ENCODE data around the gene FAM83F.
"Not testable (repeated sequence)": the region's sequence is repeated elsewhere in the genome, so short reads cannot be mapped to it uniquely, and the experiment has no call there.

The FAM83F gene

GRCh38 chr22:39994566-39995392 lies at the start of gene FAM83F:
Gene FAM83F, plus strand, starts transcription at chr22:39994954. Its CDS starts 89 bp downstream, at chr22:39995043.
- no peak for DNase-seq (ENCODE audit: low read depth)

- DNase-seq (ENCODE audit: low read depth) = no peak
These were observed 48.6 kb upstream of the FAM83F start for GRCh38 chr22:39946126-39946502.

GRCh38 chr22:39946503-39947219 lies 48.1 kb upstream of the FAM83F start:
- no peak for DNase-seq (ENCODE audit: low read depth)

- no peak for DNase-seq (ENCODE audit: low read depth)
These were observed 47.2 kb upstream of the FAM83F start for GRCh38 chr22:39947220-39948216.

GRCh38 chr22:39949964-39950737 lies 44.6 kb upstream of the FAM83F start:
- no peak for DNase-seq (ENCODE audit: low read depth)

- DNase-seq (ENCODE audit: low read depth) = not testable (repeated sequence)
These were observed 43.0 kb upstream of the FAM83F start for GRCh38 chr22:39951603-39952293.

GRCh38 chr22:39952347-39952746 lies 42.4 kb upstream of the FAM83F start:
- no peak for DNase-seq (ENCODE audit: low read depth)

GRCh38 chr22:39953101-39953500 lies 41.7 kb upstream of the FAM83F start:
- DNase-seq (ENCODE audit: low read depth) = no peak

GRCh38 chr22:39954584-39955055 lies 40.1 kb upstream of the FAM83F start:
- peak; percentile 89 for DNase-seq (ENCODE audit: low read depth)

GRCh38 chr22:39955675-39956074 lies 39.1 kb upstream of the FAM83F start:
- DNase-seq (ENCODE audit: low read depth) = peak; percentile 15

- DNase-seq (ENCODE audit: low read depth) = no peak
These were observed 37.7 kb upstream of the FAM83F start for GRCh38 chr22:39956932-39957664.

GRCh38 chr22:39958009-39958711 lies 36.6 kb upstream of the FAM83F start:
- no peak for DNase-seq (ENCODE audit: low read depth)

- DNase-seq (ENCODE audit: low read depth) = no peak
These were observed 35.7 kb upstream of the FAM83F start for GRCh38 chr22:39958949-39959639.

GRCh38 chr22:39959640-39960447 lies 34.9 kb upstream of the FAM83F start, which contains the start of gene TMA7B:
Gene TMA7B, plus strand, starts transcription at chr22:39960397. Its CDS starts 3,978 bp downstream, at chr22:39964375.
- peak; percentile 63 for DNase-seq (ENCODE audit: low read depth)

- peak; percentile 99 for DNase-seq (ENCODE audit: low read depth)
These were observed 33.7 kb upstream of the FAM83F start for GRCh38 chr22:39960791-39961746.

- no peak for DNase-seq (ENCODE audit: low read depth)
These were observed 32.7 kb upstream of the FAM83F start for GRCh38 chr22:39962071-39962470.

All from amniotic epithelial cell (primary cell).